ENCODE results near the gene MARVELD3.

The MARVELD3 gene

GRCh38 chr16:71648921-71649320 lies 22.9 kb downstream of the MARVELD3 start:
- no peak for TF ChIP-seq EZH2phosphoT487 (IDR thresholded peaks at IDR 0.05; ENCODE audit: borderline replicate concordance)
- TF ChIP-seq CTCF (conservative IDR thresholded peaks at IDR 0.05; ENCODE audit: low read length), result peak; percentile 59
- Histone ChIP-seq H3K4me2 (ENCODE audit: low read depth, low read length, poor library complexity, severe bottlenecking) (no peak overlapping the region), H3F3A (ENCODE audit: low read depth) (no peaks in the 10 kb centered on the region), H4K20me1 (ENCODE audit: insufficient read depth, low read length, poor library complexity, severe bottlenecking) (no peaks in the 10 kb centered on the region), H3K9me3 (ENCODE audit: insufficient read depth, low read depth, low read length) (no peaks in the 10 kb centered on the region), H2AFZ (ENCODE audit: low read length) (no peak overlapping the region), H3K9me2 (replicated peaks; ENCODE audit: low read depth, low read length) (no peaks in the 10 kb centered on the region), H3K79me2 (ENCODE audit: insufficient read depth, low read length) (no peaks in the 10 kb centered on the region), H3K27me3 (ENCODE audit: insufficient read depth, low read length, poor library complexity, severe bottlenecking) (no peaks in the 10 kb centered on the region), H3K4me3 (ENCODE audit: low read length, poor library complexity, severe bottlenecking) (no peak overlapping the region), H3K9ac (ENCODE audit: low read depth, low read length, poor library complexity, severe bottlenecking) (no peak overlapping the region), H3K4me1 (ENCODE audit: insufficient read depth, low read length, poor library complexity, severe bottlenecking) (no peaks in the 10 kb centered on the region), H3K36me3 (ENCODE audit: insufficient read depth, low read length) (peaks cover 19% of the 10 kb centered on the region; the same call in 1 of the 2 replicates)

- H3K36me3 ChIP-seq (ENCODE audit: insufficient read depth, low read length), result peaks cover 25% of the 10 kb centered on the region; the same call in 1 of the 2 replicates
- no peaks in the 10 kb centered on the region for H3K4me1 ChIP-seq (ENCODE audit: insufficient read depth, low read length, poor library complexity, severe bottlenecking)
- H3K9me3 ChIP-seq (ENCODE audit: insufficient read depth, low read depth, low read length), result no peaks in the 10 kb centered on the region
- TF ChIP-seq EZH2phosphoT487 (IDR thresholded peaks at IDR 0.05; ENCODE audit: borderline replicate concordance) (no peak), CTCF (conservative IDR thresholded peaks at IDR 0.05; ENCODE audit: low read length) (no peak)
- H3F3A ChIP-seq (ENCODE audit: low read depth), result no peaks in the 10 kb centered on the region
- no peak overlapping the region for H3K4me3 ChIP-seq (ENCODE audit: low read length, poor library complexity, severe bottlenecking)
- H3K9me2 ChIP-seq (replicated peaks; ENCODE audit: low read depth, low read length), result no peaks in the 10 kb centered on the region
- no peaks in the 10 kb centered on the region for H3K27me3 ChIP-seq (ENCODE audit: insufficient read depth, low read length, poor library complexity, severe bottlenecking)
- H2AFZ ChIP-seq (ENCODE audit: low read length), result no peak overlapping the region
- no peak overlapping the region for H3K4me2 ChIP-seq (ENCODE audit: low read depth, low read length, poor library complexity, severe bottlenecking)
- H3K9ac ChIP-seq (ENCODE audit: low read depth, low read length, poor library complexity, severe bottlenecking), result no peak overlapping the region
- no peaks in the 10 kb centered on the region for H4K20me1 ChIP-seq (ENCODE audit: insufficient read depth, low read length, poor library complexity, severe bottlenecking)
- no peaks in the 10 kb centered on the region for H3K79me2 ChIP-seq (ENCODE audit: insufficient read depth, low read length)
Measured at GRCh38 chr16:71649704-71650103, 23.7 kb downstream of the MARVELD3 start.

GRCh38 chr16:71658771-71659170 lies 32.8 kb downstream of the MARVELD3 start:
- Histone ChIP-seq H3K4me1 (ENCODE audit: insufficient read depth, low read length, poor library complexity, severe bottlenecking) (no peaks in the 10 kb centered on the region), H3K4me2 (ENCODE audit: low read depth, low read length, poor library complexity, severe bottlenecking) (no peak overlapping the region), H2AFZ (ENCODE audit: low read length) (no peak overlapping the region), H3K79me2 (ENCODE audit: insufficient read depth, low read length) (no peaks in the 10 kb centered on the region), H4K20me1 (ENCODE audit: insufficient read depth, low read length, poor library complexity, severe bottlenecking) (no peaks in the 10 kb centered on the region), H3K4me3 (ENCODE audit: low read length, poor library complexity, severe bottlenecking) (no peak overlapping the region), H3F3A (ENCODE audit: low read depth) (no peaks in the 10 kb centered on the region), H3K9me2 (replicated peaks; ENCODE audit: low read depth, low read length) (no peaks in the 10 kb centered on the region), H3K27me3 (ENCODE audit: insufficient read depth, low read length, poor library complexity, severe bottlenecking) (no peaks in the 10 kb centered on the region), H3K9me3 (ENCODE audit: insufficient read depth, low read depth, low read length) (no peaks in the 10 kb centered on the region), H3K36me3 (ENCODE audit: insufficient read depth, low read length) (peaks cover 31% of the 10 kb centered on the region; the same call in 1 of the 2 replicates), H3K9ac (ENCODE audit: low read depth, low read length, poor library complexity, severe bottlenecking) (no peak overlapping the region)
- TF ChIP-seq CTCF (conservative IDR thresholded peaks at IDR 0.05; ENCODE audit: low read length) (no peak), EZH2phosphoT487 (IDR thresholded peaks at IDR 0.05; ENCODE audit: borderline replicate concordance) (no peak)

All from Loucy (cell line).